HG02870 (cell line): Measurements from ENCODE around the gene NKAIN4.
A peak's percentile ranks its signal among the peaks of the same experiment; 100 is the strongest.

Source experiments
- ATAC-seq: cut with Tn5 transposase; IDR thresholded peaks from one replicate; pipeline ENCODE4 v1.9.1; 2021; ENCODE audit warnings: mild to moderate bottlenecking, moderate library complexity; ENCODE audit not compliant: unreplicated experiment

Gene NKAIN4

DNA sequence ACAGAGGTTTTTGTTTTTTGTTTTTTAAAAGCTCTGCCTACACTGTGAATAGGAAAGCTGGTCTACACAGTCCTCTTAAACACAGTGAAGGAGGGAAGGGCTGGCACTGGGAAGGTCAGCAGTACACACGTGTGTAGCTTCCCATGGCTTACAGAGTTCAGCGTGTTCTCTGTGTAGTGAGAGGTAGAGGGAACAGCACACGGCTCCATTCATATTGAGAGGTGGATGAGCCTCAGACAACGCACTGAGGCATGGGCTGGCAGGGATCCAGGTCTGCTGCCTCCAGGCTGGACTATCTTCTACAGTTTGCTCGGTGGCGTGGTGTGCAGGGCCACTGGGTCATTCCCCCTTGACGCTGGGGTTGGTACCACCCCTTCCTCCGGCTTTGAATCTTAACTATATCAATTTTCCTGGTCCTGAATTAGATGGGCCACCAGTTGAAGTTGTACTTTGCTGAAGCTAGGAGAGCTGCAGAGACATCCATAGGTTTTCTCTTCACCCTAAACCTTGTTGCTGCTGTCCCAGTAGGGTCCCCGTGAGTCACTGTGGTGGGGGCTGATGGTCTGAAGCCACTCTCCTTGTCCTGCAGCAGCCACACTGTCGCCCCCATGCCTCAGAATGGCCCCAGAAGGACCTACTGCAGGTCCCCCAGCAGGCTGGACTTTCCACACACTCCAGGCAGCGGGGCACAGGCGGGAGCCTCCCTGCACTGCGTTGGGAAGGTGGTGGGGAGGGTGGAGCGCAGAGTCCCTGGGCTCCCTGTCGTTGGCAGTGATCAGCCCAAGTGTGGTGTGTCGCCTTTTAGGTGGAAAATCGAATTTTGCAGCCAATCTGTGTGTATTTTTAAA is 20.3 kb upstream of the NKAIN4 start:
- ATAC-seq: no peak

DNA sequence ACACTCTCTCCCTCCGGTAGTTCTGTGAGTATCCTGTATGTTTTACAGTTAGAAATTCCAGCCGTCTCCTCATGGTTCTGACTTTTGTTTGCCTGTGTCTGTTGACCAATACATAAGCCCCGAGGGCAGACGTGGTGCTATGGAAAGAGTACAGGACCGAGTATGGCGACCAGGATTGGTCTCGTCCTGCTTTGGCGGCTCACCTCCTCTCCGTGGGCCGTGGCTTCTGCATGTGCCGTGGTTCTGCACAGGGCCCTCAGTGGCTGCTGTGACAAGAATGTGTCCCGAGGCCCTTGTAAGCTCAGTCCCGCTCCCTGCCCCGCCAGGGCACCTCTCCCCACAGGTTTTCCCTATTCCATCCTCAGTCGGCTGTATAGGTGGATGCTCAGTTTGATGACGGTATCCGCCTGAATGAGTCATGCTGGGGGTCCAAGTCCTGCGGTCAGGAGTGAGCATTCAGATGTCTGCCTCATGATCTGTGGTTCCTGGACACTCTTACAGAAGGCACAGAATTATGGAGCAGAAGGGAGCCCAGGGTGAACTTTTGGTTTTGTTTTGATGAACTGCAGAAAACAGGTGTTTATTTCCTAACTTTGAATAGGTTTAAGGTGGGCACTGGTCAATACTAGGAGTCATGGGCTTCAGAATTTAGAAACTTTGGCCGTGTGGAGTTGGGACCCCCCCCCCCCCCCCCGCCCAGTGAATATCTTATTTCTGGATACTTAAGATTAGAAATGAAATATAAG is 19.5 kb upstream of the NKAIN4 start:
- ATAC-seq: no peak

DNA sequence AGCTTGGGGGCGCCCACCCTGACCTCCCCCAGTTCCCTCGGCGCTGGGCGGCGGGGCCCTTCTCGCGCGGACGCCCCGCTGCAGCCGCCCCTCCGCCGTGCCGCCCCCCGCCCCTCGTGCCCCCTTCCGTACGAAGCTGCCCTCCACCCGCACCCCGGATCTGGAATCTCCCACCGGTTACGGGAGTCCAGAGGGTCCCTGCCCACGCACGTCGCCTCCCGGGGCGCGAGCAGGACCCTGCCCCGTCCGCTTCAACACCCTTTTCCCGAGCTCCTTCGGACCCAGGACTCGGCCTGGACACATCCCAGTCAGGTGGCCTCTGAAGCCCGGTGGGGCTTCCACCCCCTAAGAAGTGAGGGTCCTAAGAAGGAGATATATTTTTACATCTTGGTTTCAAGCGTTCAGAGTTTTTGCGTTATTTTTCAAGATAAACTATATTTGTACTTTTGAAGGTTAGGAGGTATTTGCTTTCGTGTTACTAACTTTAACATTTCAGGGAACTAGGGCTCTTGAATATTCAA is 18.9 kb upstream of the NKAIN4 start:
- ATAC-seq: no peak

DNA sequence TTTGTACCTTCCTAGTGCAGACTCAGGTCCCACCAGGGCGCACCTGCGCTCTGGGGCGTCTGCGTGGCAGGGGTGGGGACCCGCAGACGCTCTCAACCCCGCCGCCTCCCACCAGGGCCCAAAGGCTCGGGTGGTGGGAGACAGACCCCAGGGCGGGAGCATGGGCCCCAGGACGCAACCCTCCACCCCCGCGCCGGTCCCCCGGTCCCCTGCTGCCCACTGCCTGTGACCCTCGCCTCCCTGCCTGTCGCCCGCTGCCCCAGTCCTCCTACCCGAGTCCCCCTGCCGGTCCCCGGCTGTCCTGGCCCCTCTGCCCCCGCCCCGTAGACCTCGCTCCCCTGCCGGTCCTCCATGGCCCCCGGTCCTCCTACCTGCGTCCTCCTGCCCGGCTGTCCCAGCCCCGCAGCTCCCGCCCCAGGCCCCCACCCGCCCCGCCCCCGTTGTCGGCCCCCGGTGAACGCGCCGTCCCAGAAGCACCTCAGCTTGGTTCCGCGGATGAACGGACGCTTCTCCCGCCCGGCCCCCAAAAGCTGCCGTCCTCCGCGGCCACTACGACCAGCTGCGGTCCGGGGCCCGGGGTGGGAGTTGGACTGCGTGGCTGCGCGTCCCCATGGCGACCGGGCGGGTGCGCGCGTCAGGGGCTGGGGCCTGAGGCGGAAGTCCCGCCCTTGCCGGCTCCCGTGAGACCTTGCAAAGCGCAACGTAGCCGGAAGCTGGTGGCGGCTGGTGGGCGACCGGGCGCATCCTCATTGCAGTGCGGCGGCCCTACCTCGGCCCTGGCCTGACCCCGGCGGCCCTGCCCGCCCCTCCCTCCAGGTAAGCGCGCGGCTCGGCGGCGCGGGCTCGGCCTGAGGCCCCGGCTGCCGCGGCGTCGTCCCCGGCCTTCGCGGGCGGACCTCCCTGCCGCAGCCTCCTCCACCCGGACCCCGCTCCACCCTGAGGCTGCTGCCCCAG is 18.1 kb upstream of the NKAIN4 start, which contains the start of gene ARFGAP1:
Gene ARFGAP1, plus strand, starts transcription at position 709 of the 954 bp plus-strand sequence. CDS start 2,768 bp downstream, outside the sequence.
- ATAC-seq: peak; percentile 84

DNA sequence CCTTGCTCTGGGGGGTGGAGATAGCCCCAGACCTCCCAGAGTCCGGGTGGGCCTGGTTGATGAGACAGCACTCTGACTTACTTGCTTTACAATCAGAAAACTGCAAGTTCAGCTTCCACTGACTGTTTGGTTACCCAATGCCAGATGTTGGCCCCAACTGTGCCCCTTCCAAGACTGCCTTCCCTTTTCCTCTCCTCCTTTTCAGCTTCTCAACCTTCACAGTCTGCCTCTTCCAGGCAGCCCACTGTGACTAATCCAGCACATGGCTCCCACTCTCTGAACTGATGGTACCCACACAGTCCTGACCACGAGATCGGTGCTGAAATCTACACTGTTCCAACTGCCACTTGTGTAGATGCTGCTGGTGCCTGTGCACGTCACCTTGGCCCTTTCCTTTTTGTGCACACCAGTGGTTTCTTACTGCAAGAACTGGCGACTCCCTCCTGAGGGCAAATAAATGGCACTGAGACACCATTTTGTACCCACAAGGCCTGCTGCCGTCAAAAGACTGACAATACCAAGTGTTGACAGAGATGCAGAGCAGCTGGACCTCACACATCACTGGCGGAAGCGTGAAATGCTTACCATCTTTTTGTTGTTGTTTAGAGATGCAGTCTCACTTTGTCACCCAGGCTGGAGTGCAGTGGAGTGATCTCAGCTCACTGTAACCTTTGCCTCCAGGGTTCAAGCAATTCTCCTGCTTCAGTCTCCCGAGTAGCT is 16.5 kb upstream of the NKAIN4 start:
- ATAC-seq: no peak

DNA sequence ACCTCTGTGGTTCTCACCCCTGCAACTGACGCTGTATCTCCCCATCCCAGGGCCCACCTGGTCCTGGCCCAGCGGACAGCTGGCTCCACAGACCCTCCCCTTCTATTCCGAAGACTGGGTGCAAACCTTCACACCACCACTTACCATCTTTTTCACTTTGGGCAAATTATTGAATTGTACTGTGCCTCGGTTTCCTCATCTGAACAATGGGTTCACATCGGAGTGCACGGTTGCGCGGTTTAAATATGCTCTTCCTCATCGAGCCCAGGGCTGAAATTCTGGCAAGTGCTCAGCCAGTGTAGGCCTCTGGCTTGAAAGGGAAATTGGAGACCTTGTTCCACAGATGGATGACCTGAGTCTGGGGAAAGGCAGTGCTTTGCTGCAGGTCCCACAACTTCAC is 15.5 kb upstream of the NKAIN4 start:
- ATAC-seq: no peak

DNA sequence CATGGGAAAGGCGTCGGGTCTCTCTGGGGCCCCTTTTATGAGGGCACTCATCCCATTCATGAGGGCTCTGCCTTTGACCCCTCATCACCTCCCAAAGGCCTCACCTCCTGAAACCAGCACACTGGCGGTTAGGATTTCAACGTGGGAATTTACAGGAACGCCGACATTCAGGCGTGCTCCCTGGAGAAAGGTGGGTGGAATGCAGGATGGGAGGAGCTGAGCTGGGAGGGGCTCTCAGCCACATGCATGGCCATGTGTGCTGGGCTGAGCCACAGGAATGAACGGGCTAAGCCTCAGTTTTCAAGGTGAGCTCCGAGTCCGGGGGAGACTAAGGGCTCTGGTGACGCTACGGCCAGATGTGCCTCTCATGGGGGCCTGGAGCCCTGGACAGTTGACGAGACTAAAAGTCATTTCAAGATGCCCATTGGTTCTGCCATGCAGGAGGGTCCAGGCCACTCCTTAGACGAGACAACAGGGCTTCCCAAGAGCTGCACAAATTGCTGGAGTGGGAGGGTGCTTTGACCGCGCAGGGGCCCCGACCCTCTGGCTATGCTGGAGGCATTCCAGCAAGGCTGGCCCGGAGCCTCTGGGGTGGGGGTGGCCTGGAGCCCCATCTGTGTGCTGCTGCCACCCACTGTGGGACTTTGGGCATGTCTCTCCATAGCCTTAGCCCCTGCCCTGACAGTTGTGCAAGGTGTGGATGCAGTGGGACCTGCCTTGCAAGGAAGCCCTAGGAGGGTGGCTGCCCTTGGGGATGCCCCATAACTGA is 14.6 kb upstream of the NKAIN4 start:
- no peak for ATAC-seq

DNA sequence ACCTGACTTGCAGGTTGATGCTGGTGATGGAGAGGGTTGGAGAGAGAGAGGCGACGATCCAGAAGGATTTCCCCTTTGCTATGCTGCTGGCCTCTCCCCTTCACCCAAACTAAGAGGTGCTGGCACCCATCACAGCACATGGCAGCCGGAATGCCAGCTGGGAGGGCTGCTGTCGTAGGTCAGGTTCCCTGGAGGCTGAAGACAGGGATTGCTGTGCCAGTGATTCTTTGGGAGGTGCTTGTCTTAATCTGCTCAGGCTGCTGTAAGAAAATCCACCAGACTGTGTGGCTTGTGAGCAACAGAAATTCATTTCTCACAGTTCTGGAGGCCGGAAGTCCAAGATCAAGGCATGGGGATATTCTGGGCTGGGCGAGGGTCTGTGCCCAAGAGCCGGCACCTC is 14.0 kb upstream of the NKAIN4 start:
- no peak for ATAC-seq

DNA sequence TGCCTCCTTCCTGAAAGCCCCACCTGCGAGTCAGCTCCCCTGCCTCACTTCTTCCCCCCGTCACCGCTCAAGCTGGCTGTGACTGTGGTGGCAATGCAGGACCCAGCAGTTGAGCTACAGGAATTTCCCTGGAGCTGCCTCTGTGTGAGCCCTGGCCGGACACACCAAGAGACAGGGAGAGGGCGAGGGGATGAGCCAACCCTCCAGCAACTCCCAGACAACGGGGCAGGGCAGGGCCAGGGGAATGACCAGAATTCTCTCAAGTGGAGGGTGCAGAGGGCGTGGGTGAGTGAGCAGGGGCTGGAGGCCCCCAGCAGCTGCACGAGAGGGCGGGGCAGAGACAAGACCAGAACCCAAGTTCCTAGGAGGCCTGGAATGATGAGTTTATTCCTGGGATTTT is 13.4 kb upstream of the NKAIN4 start:
- ATAC-seq: no peak

DNA sequence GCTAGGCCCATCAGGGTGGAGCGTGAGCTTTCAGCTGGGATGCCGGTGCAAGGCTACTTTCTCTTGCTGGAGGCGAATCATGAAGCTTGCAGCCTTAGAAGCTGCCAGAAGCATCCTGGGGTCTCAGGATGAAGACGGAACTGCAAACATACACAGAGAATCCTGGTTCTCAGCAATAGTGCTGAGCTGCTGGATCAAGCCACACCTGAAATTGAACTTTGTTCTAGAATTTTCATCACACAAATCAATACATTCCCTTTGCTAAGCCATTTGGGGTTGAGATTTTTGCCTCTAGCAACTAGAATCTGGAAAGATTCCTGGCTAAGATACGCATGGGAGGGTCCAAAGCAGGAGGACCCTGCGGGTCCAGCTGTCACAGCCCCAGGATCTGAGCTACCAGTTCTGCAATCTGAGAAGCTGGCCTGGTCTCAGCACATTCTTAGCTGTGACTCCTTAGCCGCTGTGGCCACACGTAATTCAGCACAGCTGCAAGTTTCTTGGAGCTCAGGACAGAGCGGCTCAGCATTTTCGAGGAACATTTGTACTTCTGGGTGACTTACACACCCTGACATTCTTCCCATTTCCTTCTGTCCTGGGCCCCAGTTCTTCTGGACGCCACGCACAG is 11.7 kb upstream of the NKAIN4 start:
- ATAC-seq: no peak

DNA sequence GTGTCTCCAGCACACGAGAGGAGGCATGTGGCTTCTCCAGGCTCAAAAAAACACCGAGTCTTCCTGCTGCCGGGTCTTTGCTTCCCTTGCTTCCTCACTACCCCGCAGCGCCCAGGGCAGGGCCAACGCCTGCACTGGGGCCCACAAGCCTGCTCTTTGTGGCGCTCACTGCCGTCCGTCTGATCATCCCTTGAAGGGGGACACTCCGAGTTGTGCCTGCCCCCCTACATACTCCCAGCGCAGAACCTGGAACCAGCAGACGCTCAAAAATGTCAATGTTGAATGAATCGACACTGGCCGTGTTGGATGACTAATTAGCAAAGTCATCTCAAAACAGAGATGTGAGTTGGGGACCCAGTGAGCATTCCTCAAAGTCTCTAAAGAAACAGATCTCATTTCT is 10.3 kb upstream of the NKAIN4 start:
- ATAC-seq: no peak

DNA sequence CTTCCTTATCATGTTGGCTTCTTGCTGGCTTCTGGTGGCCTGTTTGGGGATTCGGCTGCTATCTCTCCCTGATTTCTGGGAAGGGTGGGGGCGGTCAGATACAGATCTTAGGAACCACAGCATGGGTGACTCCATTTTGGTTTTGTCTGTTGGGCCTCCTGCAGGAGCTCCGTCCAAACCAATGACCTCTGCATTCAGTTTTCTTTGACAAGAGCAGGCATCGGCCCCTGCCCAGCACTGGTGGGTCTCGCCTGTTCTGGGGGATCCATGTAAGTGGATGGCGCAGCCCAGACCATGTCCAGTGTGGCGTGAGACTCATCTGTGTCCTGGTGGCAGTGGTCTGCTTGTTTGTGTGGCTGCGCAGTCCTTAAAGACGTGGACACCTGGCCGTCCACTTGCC is 9.7 kb upstream of the NKAIN4 start:
- ATAC-seq: no peak

DNA sequence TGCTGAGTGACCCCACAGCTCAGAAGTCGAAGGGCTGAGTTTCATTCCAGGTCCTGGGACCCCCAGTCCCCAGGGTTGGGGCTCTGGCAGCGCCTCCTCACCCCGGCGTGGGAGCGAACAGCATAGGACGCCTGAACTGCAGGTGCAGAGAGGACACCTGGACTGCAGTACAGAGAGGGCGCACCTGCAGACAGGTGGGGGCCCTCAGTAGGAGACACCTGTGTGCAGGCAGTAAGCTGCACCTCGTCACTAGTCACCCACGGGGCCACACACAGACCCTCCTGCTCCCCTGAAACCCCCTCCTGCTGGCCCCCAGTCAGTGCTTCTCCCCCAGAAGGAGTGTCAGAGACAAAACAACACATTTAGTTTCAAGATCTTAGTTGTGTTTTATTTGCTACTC is 8.6 kb upstream of the NKAIN4 start:
- ATAC-seq: no peak

DNA sequence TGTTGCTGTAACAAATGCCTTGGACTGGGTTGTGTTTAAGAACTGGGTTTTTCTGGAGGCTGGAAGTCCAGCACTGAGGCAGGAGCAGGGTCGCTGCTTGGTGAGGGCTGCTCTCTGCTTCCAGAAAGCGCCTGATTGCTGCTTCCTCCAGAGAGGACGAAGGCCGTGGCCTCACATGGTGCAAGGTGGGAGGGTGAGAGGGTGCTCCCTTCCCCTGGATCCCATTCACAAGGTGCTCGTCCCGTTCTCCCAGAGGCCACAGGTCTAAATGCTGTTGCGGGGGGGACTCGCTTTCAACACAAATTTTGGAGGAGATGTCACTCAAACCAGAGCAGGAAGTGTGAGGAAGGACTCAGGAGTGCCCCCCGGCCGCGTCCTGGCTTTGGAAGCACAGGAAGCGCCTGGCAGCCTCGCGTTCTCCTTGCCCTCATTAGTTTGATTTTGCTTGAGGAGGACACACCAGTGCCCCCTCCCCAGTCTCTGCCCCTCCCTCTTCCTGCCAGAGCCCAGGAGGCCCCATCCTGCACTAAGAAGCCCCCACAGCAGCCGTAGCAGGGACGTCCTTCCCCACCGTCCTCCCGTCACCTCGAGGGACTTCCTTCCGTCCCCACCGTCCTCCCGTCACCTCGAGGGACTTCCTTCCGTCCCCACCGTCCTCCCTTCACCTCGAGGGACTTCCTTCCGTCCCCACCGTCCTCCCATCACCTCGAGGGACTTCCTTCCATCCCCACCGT is 7.7 kb upstream of the NKAIN4 start:
- ATAC-seq: no peak

DNA sequence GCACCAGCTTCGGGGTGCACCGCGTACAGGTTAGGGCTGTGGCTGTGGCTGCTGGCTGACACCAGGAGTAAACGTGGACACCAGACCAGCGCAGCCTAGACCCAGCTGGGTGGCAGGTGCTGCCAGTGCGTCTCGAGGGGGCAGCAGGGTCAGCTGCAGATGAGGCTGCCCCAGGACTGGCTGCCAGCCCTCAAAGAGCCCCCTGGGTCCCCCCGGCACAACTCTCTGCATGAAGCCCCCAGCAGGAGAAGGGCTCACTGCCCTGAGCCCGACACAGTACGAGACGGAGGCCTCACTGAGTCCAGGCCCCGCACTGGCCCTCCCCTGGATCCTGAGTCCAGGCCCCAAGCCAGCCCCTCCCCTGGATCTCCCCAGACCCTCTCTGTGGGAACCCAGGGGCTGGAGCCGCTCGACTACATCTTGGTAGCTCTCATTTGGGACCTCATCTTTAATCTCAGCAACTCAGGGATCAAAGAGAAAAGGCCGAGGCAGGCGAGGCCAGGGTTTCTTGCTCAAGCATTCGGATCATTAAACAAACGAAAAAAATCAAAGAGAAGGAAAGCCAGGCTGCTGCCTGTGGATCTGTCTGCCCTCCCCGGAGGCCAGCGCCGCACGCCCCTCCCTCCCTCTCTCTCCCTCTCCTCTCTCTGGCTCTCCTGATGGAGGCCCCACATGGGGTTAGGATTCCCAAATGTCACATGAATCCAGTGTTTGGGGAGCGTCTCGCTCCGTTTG is 7.0 kb upstream of the NKAIN4 start:
- no peak for ATAC-seq

DNA sequence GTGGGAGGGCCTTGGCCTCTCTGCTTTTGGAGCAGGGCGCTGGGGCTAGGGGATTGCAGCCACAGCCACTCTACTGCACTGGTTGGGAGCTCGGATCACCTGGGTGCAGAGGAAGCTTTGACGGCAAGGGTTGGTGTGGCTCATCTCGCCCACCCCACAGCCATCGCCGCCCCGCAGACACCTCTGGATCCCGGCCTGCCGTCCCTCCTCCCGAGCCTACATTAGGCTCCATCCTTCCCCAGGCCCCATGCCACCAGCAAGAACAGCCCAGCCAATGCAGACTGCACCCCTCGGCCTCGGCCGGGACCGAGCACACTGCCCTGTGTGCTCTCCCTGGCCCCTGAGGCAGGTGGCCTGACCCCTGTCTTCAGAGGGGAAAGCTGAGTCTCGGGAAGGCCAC is 6.3 kb upstream of the NKAIN4 start:
- no peak for ATAC-seq

DNA sequence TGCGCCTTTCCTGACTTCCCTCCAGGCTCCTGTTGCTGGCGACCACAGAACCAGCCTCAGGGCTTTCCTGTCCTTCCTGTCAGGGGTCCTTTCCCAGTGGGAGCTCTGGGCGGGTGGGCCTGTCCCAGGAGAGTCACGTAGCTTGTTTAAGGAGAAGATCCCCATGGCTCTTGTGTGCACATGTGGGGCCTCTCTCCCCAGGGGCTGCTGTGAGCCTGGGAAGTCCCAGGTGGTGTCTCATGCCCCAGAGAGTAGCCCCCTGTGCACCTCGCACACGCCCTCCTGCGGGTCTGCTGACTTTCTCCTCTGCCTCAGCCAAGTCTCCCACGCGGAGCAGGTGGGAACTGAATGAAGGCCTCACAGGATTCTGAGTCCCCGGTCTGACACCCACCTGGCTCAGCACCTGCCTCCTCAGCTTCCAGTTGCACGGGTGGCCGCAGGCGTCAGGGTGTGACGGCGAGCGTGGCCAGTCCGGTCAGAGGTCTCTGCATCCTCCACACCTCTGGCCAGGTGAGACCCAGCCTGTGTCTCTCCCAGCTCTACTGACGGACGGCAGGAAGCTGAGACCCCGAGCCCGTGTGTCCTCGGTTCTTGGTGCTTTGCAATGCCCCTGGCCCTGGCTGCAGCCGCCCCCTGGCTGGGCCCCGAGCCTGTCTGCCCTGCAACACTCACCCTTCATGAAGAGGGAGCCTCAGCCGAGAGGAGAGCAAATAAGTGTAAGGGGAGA is 5.6 kb upstream of the NKAIN4 start:
- ATAC-seq: no peak
